ENCODE data around the gene TTLL13.

GRCh38 chr15:90305932-90306331, 56.6 kb downstream of the TTLL13 start:
- TF ChIP-seq CTCF (IDR thresholded peaks at IDR 0.05): no peak
- TF ChIP-seq ZFX (IDR thresholded peaks at IDR 0.05; ENCODE audit: borderline replicate concordance): no peak

All from 22Rv1 (cell line).